ENCODE data around the gene AJM1. TPM values are rescaled to one million over a fixed set of nuclear protein-coding genes. Genes with fewer than 3 reads are reported as not detected.

The AJM1 gene
- total RNA-seq = 0.52 and 0.88 TPM in 2 replicates

DNA sequence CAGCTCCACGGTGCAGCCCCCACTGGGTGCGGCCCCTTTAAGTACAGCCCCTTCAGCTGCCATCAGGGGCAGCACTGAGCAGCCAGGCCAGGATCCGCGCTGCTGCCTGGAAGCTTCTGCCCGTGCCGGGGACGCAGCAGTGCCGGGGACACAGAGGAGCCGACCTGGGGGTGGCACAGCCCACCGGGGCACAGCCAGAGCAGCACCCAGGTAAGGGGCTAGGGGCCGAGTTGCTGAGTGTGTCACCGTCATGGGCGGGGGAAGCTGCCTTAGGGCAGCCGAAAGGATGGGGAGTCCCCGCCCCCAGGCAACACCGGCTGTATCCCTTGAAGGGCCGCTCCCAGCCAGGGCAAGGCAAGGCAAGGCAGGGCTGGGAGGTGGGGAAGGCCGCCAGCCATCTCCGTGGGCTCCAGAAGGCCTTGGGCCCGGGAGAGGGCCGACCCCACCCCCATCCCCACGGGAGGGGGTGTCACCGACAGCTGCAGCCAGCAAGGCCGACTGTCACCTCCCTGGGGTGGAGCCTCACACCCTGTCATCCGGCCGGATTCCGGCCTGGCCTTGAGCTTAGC lies at the start of gene AJM1:
Gene AJM1, plus strand, starts transcription at position 99 of the 569 bp plus-strand sequence. CDS start 1,937 bp downstream, outside the sequence.

DNA sequence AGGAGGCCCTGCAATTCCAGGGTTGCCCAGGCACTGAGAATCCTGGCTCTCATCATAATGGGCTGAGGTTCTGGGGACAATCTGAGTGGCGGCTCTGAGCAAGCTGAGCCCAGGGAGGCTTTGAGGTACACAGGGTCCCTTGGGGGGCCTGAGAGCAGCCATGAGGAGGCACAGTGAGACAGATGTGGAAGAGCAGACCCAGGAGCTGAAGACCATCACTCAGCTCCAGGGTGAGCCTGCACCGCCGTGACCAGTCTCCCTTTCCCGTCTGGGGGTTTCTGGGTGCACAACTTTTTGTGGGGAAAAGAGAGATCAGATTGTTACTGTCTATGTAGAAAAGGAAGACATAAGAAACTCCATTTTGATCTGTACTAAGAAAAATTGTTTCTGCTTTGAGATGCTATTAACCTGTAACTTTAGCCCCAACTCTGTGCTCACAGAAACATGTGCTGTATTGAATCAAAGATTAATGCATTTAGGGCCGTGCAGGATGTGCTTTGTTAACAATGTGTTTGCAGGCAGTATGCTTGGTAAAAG lies 46.0 kb upstream of the AJM1 start, which contains the start of gene CCDC183:
Gene CCDC183, plus strand, starts transcription at position 101 of the 537 bp plus-strand sequence. Its CDS starts 60 bp downstream, at position 161.

DNA sequence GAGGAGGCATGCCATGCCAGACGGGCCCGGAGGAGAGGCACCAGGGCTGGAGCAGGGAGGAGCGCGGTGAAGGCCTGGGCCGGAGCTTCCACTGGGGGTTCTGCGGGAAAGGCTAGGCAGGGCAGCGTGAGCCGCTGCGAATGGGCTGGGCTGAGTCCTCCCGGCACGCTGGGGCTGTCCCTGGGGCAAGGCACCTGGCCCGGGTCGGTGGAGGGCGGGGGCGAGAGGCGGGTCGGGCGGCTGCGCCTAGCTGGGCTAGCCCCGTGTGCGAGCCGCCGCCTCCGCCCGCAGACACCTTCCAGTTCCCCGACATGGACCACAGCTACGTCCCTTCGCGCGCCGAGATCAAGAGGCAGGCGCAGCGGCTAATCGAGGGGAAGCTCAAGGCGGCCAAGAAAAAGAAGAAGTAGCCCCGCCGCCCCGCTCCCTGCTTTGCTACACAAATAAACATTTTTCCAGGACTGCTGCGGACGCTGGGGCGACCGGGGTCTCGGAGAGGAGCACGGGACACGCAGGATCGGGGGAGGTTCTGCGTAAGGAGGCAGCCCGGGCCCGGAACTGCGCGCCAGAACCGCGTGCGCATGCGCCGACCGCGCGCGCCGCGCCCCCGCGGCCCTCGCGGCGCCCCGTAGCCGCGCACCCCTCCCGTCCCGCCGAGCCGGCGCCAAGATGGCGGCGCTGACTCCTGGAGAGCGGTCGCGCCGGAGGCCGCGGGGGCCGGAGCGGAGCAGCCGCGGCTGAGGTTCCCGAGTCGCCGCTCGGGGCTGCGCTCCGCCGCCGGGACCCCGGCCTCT lies 34.8 kb upstream of the AJM1 start, which contains the start of gene RABL6:
Gene RABL6, plus strand, starts transcription at position 668 of the 794 bp plus-strand sequence. CDS start 249 bp downstream, outside the sequence.

DNA sequence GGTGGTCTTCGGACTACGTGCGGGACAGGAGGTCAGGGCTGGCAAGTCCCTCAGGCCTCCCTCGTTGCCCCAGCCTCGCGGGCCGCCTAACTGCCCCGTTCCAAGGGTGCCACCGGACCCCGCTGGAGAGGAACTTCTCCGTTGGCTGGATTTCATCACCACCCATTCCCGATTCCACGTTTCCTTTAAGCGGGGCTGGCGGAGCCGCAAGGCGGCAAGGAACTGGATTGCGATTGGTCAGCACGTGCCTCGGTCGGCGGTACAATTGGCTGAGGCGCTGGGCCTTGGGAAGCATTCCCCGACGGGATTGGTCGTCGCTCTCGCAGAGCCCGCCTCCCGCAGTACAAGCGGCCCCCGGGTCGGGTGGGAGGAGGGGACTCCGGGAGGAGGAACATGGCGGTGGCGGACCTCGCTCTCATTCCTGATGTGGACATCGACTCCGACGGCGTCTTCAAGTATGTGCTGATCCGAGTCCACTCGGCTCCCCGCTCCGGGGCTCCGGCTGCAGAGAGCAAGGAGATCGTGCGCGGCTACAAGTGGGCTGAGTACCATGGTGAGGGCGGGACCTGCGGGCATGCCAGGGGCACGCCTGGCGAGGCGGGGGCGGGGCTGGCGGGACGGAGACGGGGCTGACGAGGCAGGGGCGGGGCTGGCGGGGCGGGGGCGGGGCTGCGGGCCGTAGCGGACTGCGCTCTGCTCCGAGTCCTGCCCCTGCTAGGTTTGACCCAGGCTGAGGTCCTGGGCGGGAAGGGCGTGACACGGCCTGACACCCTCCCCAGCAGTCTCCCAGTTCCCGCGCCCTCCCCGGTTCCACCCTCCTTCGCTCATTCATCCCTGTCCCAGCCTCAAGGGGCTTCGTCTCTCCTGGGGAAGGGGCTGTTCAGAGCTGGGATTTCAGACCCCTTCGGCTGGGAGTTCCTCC lies 7.0 kb downstream of the AJM1 start, which contains the start of gene PHPT1:
Gene PHPT1, plus strand, starts transcription at position 372 of the 922 bp plus-strand sequence. Its CDS starts 22 bp downstream, at position 394.

DNA sequence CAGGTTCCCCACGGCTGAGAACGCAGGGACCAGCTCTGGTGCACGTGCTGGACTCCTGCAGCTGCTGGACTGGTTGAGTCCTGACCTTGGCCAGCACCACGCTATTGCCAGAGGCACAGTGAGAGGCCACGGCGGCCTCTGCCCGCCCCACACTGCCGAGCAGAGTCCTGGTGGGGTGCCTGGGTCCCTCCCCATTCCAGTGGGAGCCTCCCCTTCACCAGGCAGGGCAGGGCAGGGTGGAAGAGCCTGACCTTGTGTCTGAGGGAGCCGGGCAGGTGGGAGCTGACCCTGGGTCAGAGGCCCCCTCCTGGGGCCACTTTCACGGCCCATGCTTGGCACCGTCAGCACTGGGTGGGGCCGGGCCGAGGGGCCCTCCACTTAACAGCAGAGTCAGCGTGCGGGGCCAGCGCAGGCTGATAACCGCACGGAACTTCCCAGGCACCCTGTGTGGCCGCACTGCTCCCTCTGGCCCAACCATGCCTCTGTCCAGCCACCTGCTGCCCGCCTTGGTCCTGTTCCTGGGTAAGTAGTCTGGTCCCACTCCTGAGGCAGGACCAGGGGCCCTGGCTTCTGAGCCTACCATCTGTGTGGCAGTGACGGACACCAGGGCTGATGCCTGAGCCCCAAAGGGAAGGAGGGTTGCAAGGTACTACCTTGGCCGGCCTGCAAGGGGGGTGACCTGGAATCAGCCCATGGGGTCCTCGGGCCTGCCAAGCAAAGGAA lies 9.8 kb downstream of the AJM1 start, which contains the start of gene MAMDC4:
Gene MAMDC4, plus strand, starts transcription at position 406 of the 723 bp plus-strand sequence. Its CDS starts 71 bp downstream, at position 477.

DNA sequence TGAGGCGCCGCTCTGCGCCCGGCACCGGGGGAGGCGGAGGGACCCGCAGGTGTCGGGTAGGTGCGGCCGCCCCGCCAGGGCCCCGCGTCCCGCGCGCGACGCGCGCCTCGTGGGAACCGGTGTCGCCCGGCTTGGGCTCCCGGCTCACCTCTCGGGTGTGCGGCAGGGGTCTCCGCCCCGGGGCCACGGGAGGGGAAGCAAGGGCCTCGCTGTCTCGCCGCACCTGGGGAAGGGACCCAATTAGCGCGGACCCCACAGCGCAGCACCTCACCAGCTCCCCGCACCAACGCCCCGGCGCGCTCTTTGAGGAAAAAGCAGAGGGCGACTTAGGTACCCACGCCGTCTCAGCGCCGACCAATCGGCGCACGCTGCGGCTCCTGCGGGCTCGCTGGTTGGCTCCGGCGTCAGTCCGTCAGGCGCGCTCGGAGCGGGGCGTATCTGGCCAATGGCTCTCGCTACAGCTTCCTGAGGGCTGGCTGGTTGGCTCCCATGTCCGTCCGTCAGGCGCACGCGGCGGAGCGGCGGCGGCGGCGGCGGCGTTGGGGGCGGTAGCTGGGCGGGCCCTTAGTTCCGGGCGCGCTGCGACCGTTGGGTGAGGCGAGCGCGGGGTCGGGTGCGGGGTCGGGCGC lies 43.8 kb downstream of the AJM1 start, which contains the start of gene TRAF2:
Gene TRAF2, plus strand, starts transcription at position 567 of the 629 bp plus-strand sequence. CDS start 12,225 bp downstream, outside the sequence.

Other genes starting within 250 kb of the AJM1 start
- 26.7 and 30.1 TPM in 2 replicates for gene EGFL7, start 179.6 kb upstream of the AJM1 start, total RNA-seq
- gene AGPAT2, start 155.0 kb upstream of the AJM1 start, total RNA-seq = 45.6 and 50.7 TPM in 2 replicates
- 3.2 and 29.0 TPM in 2 replicates for gene DIPK1B, start 129.9 kb upstream of the AJM1 start, total RNA-seq
- gene LCN10, start 99.5 kb upstream of the AJM1 start, total RNA-seq = not detected in 2 replicates
- not detected in 2 replicates for gene LCN6, start 94.0 kb upstream of the AJM1 start, total RNA-seq
- gene LCN8, start 84.2 kb upstream of the AJM1 start, total RNA-seq = not detected in 2 replicates
- gene LCN15, start 78.0 kb upstream of the AJM1 start, total RNA-seq = not detected in 2 replicates
- 57.3 and 94.1 TPM in 2 replicates for gene TMEM141, start 51.1 kb upstream of the AJM1 start, total RNA-seq
- gene CCDC183, start 46.1 kb upstream of the AJM1 start, total RNA-seq = 1.1 TPM in 1 of 2 replicates, not detected in the other
- gene RABL6, start 34.5 kb upstream of the AJM1 start, total RNA-seq = 57.3 and 90.6 TPM in 2 replicates
- 101 and 129 TPM in 2 replicates for gene PHPT1, start 6.9 kb downstream of the AJM1 start, total RNA-seq
- 0.91 and 2.2 TPM in 2 replicates for gene MAMDC4, start 9.9 kb downstream of the AJM1 start, total RNA-seq
- gene EDF1, start 23.8 kb downstream of the AJM1 start, total RNA-seq = 305 and 403 TPM in 2 replicates
- 8.5 and 11.9 TPM in 2 replicates for gene TRAF2, start 44.0 kb downstream of the AJM1 start, total RNA-seq
- 127 and 134 TPM in 2 replicates for gene FBXW5, start 102.3 kb downstream of the AJM1 start, total RNA-seq
- gene C8G, start 102.8 kb downstream of the AJM1 start, total RNA-seq = not detected in 2 replicates
- gene LCN12, start 109.8 kb downstream of the AJM1 start, total RNA-seq = not detected in 2 replicates
- 0.39 and 78.2 TPM in 2 replicates for gene PTGDS, start 135.0 kb downstream of the AJM1 start, total RNA-seq
- gene LCNL1, start 140.5 kb downstream of the AJM1 start, total RNA-seq = 1.9 TPM in 1 of 2 replicates, not detected in the other
- gene PAXX, start 149.9 kb downstream of the AJM1 start, total RNA-seq = 19.1 and 33.0 TPM in 2 replicates
- gene CLIC3, start 154.1 kb downstream of the AJM1 start, total RNA-seq = 3.1 and 6.2 TPM in 2 replicates
- gene ABCA2, start 185.8 kb downstream of the AJM1 start, total RNA-seq = 14.9 and 15.8 TPM in 2 replicates
- gene FUT7, start 189.6 kb downstream of the AJM1 start, total RNA-seq = not detected in 2 replicates
- 25.2 and 54.9 TPM in 2 replicates for gene NPDC1, start 203.7 kb downstream of the AJM1 start, total RNA-seq
- gene ENTPD2, start 211.6 kb downstream of the AJM1 start, total RNA-seq = 0.72 TPM in 1 of 2 replicates, not detected in the other
- 5.0 and 10.7 TPM in 2 replicates for gene SAPCD2, start 228.1 kb downstream of the AJM1 start, total RNA-seq
- gene UAP1L1, start 235.0 kb downstream of the AJM1 start, total RNA-seq = 5.7 and 11.7 TPM in 2 replicates
- gene MAN1B1, start 244.5 kb downstream of the AJM1 start, total RNA-seq = 50.3 and 94.1 TPM in 2 replicates